ENCODE data around the gene NUP62CL.

The NUP62CL gene

GRCh38 chrX:107135965-107136307 is 70.3 kb downstream of the NUP62CL start:
- ChIA-PET CTCF (interaction anchor here (0.6 to 0.7 kb wide), 2 partner anchors 20 to 55 kb away, joined by 3 to 5 read pairs; no protein-coding TSS in a partner anchor), POLR2A (no interaction called here)
- Histone ChIP-seq H3K27ac (ENCODE audit: extremely low read depth, low read depth, low read length) (no peak overlapping the region), H3K9me3 (ENCODE audit: control insufficient read depth, insufficient read depth, low read depth, low read length) (no peaks in the 10 kb centered on the region; the same call in 1 of the 2 replicates), H3K4me3 (ENCODE audit: low read depth, low read length) (no peak overlapping the region), H3K36me3 (ENCODE audit: control insufficient read depth in 2 of 2, insufficient read depth in 1 of 2, low read length in 2 of 2) (no peaks in the 10 kb centered on the region), H3K4me1 (ENCODE audit: control insufficient read depth, insufficient read depth, low read length) (no peaks in the 10 kb centered on the region)
- TF ChIP-seq ZNF830 (tag by site-specific recombination; IDR thresholded peaks at IDR 0.05; ENCODE audit: low read depth) (no peak), ZNF548 (tag by site-specific recombination; IDR thresholded peaks at IDR 0.05) (no peak), ZNF580 (tag by site-specific recombination; IDR thresholded peaks at IDR 0.05) (no peak), ZSCAN5A (tag by site-specific recombination; IDR thresholded peaks at IDR 0.05) (no peak), ZBTB10 (tag by site-specific recombination; IDR thresholded peaks at IDR 0.05) (no peak), ZNF561 (tag by site-specific recombination; IDR thresholded peaks at IDR 0.05; ENCODE audit: borderline replicate concordance) (no peak), ATF2 (tag by site-specific recombination; IDR thresholded peaks at IDR 0.05; ENCODE audit: low read depth) (no peak), ZNF747 (tag by site-specific recombination; IDR thresholded peaks at IDR 0.05) (no peak), ZNF600 (tag by site-specific recombination; IDR thresholded peaks at IDR 0.05) (no peak), ZNF423 (tag by site-specific recombination; IDR thresholded peaks at IDR 0.05) (no peak), SP2 (tag by site-specific recombination; IDR thresholded peaks at IDR 0.05) (no peak), ZFP3 (tag by site-specific recombination; IDR thresholded peaks at IDR 0.05; ENCODE audit: low read depth) (no peak), ZFP41 (tag by site-specific recombination; IDR thresholded peaks at IDR 0.05; ENCODE audit: borderline replicate concordance) (no peak), HOXC10 (CRISPR knock-in tag; IDR thresholded peaks at IDR 0.05) (no peak), ZNF146 (tag by site-specific recombination; IDR thresholded peaks at IDR 0.05) (no peak), ZNF155 (tag by site-specific recombination; IDR thresholded peaks at IDR 0.05) (no peak), SP3 (tag by site-specific recombination; IDR thresholded peaks at IDR 0.05) (no peak), ZNF544 (tag by site-specific recombination; IDR thresholded peaks at IDR 0.05) (no peak), ZNF366 (tag by site-specific recombination; conservative IDR thresholded peaks at IDR 0.05) (no peak), ZNF624 (tag by site-specific recombination; IDR thresholded peaks at IDR 0.05) (no peak)

All from HEK293 (cell line).